ENCODE data around the gene CFAP57. TPM values are rescaled to one million over a fixed set of nuclear protein-coding genes. Genes with fewer than 3 reads are reported as not detected.

The CFAP57 gene
- total and polyA plus RNA-seq, 2 of the 8 experiments (the other 6 are each of a cell fraction or from before 2014, with no cell fraction given), result 0.20 to 0.80 TPM

GRCh38 chr1:43293896-43294760 is 122.0 kb downstream of the CFAP57 start (continued):
- TF ChIP-seq ATF3 (IDR thresholded peaks at IDR 0.05; ENCODE audit: insufficient read depth, low read depth, low read length), result no peak
- no peak for TF ChIP-seq TBP (IDR thresholded peaks at IDR 0.05; ENCODE audit: low read depth, low read length)
- TF ChIP-seq CEBPB (IDR thresholded peaks at IDR 0.05; ENCODE audit: low read depth, low read length), result no peak
- TF ChIP-seq FOSL1 (IDR thresholded peaks at IDR 0.05; ENCODE audit: insufficient read depth, low read depth, low read length), result no peak
- TF ChIP-seq CBX8 (IDR thresholded peaks at IDR 0.05; ENCODE audit: borderline replicate concordance, low read depth, low read length), result no peak

All from H1 (cell line).